GM12891 (cell line): Measurements from ENCODE around the gene TSPO.

Experiments
- POLR2A ChIP-seq: IDR thresholded peaks from 2 replicates; pipeline ENCODE4 v1.6.1; 2011; ENCODE audit warnings: low read depth, low read length, control low read depth
- POLR2AphosphoS5 ChIP-seq: IDR thresholded peaks from 2 replicates; pipeline ENCODE4 v1.6.1; 2011; ENCODE audit warnings: low read depth, low read length, control low read depth
- TAF1 ChIP-seq: IDR thresholded peaks from 2 replicates; pipeline ENCODE4 v1.6.1; 2011; ENCODE audit warnings: low read depth, low read length, control low read depth

DNA sequence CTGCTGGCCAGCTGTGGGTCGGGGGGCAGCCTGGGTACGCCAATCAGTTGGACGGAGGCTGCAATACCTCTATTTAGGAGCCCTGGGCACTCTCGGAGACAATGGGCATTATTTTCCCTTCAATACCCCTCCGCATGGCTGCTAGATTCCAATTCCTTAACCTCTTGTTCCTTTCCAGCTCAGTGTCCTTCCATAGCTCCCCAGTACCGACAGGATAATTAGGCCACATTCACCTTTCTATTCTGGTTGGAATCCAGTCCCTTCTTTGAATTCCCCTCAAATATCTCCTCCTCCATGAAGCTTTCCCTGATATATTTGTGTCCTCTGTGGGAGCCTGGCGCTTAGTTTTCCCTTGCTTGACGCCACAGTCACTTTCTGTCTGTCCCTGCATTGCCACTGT lies 45.1 kb upstream of the TSPO start:
- TF ChIP-seq POLR2AphosphoS5 (no peak), POLR2A (no peak), TAF1 (no peak)
